DND-41 (cell line): ENCODE measurements around the gene RALGAPA2.

ENCODE experiments used
- EZH2 ChIP-seq: IDR thresholded peaks from 3 replicates; pipeline ENCODE4 v1.6.1; 2012; ENCODE audit warnings: borderline replicate concordance, low read depth, mild to moderate bottlenecking, moderate library complexity, low read length, inconsistent platforms; ENCODE audit not compliant: severe bottlenecking
- TF ChIP-seq, protein P1 (sequence below): IDR thresholded peaks from 2 replicates; pipeline ENCODE4 v1.5.1; 2012; ENCODE audit warnings: borderline replicate concordance, low read length, moderate library complexity, mild to moderate bottlenecking; ENCODE audit not compliant: poor library complexity, severe bottlenecking; ENCODE audit errors: extremely low read depth

DNA sequence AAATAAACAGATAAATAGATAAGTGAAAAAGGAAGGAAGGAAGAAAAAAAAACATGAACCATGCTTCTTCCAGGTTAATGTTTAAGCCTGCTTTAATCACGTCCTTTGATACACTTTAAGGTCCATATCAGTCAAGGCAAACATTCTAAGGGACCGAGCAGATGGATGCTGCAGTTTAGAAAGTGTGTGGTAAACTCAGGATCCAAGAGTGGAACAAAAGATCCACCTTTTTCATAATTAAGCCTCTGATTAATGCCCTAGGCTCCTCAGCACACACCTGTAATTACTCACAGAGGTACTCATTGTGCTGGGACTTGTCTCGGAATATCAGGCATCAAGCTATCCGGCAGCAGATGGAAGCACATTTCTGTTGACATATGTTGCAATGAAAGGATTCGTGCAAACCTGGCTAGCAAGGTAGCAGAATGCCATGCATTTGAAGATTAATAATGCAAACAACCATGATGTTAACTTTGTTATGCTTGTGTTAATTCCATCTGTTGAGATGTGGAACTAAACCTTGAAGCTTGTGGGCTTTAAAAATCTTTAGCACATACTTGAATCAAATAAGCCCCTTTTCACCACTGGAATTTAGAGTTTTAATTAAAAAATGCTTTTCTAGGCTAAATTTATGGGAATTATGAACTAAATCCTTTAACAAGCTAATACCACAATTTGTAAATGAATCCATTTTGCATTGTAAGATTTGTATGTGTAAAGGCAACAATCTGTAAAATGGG lies 163.7 kb downstream of the RALGAPA2 start:
- TF ChIP-seq, protein P1, sequence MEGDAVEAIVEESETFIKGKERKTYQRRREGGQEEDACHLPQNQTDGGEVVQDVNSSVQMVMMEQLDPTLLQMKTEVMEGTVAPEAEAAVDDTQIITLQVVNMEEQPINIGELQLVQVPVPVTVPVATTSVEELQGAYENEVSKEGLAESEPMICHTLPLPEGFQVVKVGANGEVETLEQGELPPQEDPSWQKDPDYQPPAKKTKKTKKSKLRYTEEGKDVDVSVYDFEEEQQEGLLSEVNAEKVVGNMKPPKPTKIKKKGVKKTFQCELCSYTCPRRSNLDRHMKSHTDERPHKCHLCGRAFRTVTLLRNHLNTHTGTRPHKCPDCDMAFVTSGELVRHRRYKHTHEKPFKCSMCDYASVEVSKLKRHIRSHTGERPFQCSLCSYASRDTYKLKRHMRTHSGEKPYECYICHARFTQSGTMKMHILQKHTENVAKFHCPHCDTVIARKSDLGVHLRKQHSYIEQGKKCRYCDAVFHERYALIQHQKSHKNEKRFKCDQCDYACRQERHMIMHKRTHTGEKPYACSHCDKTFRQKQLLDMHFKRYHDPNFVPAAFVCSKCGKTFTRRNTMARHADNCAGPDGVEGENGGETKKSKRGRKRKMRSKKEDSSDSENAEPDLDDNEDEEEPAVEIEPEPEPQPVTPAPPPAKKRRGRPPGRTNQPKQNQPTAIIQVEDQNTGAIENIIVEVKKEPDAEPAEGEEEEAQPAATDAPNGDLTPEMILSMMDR: no peak
- TF ChIP-seq EZH2: no peak
